Measurements from ENCODE around the gene MKX. TPM values are rescaled to one million over a fixed set of nuclear protein-coding genes. Genes with fewer than 3 reads are reported as not detected.

Gene MKX
- total and polyA plus RNA-seq, 4 donors, result 0.50 to 3.5 (median 1.4) TPM

DNA sequence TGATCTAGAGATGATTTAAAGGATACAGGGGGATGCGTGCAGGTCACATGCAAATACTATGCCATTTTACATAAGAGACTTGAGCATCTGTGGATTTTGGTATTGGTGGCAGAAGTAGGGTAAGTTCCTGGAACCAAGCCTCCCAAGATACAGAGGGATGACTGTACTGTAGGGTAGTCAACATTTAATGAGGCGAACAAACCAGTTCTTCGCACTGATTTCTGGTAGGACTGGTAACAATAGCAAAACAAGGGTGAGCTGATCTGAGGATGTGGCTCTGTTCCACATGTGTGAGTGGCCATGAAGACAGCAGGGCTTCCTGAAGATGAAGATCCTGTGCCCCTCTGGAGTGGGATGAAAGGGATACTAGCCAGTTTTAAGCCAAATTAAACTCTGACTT, 36.3 kb downstream of the MKX start:
- no peak for ATAC-seq (ENCODE audit: insufficient read depth, low FRiP score)
- TF ChIP-seq, protein P1, sequence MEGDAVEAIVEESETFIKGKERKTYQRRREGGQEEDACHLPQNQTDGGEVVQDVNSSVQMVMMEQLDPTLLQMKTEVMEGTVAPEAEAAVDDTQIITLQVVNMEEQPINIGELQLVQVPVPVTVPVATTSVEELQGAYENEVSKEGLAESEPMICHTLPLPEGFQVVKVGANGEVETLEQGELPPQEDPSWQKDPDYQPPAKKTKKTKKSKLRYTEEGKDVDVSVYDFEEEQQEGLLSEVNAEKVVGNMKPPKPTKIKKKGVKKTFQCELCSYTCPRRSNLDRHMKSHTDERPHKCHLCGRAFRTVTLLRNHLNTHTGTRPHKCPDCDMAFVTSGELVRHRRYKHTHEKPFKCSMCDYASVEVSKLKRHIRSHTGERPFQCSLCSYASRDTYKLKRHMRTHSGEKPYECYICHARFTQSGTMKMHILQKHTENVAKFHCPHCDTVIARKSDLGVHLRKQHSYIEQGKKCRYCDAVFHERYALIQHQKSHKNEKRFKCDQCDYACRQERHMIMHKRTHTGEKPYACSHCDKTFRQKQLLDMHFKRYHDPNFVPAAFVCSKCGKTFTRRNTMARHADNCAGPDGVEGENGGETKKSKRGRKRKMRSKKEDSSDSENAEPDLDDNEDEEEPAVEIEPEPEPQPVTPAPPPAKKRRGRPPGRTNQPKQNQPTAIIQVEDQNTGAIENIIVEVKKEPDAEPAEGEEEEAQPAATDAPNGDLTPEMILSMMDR (IDR thresholded peaks at IDR 0.05; ENCODE audit: control extremely low read depth, extremely low read depth), result no peak

DNA sequence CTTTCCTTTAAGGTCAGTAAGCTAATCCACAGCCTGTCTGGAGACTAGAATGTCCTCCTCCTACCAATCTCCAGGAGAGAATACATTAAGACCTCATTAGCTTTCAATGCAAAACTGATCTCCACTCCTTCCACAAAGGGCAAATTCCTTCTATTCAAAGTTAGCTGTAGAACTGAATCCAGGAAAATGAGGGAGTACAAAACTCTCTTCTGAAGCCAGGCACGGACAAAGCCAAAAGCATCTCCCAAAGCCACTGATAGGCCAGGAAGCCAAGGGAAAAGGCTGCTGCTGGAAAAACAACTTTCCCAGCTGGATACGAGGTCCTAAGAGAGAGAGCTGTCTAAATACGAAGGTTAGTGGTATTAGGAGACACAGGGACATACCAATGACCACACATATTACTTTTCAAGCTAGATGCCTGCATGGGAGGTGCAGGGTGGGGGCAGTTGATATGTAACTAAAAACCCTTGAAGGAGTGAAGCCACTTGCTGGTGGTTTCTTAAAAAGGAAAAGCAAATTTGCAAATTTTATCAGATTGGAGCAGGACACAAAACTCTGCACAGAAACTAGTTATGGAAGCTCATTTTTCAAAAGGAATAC, 43.6 kb downstream of the MKX start:
- no peak for DNase-seq
- H3K4me1 ChIP-seq (ENCODE audit: control insufficient read depth in 5 of 5, insufficient read depth in 5 of 5, low read length in 5 of 5), result peaks cover 0 to 3% (median 0%) of the 10 kb centered on the region in 5 donors
- H3K9ac ChIP-seq (ENCODE audit: insufficient read depth in 1 of 2, low read length in 2 of 2), result no peak overlapping the region
- 43 to 73% methylated on average over 3 of the region's 3 CpGs for WGBS, 2 donors
- peak overlapping the region in 1 of 2 donors; percentile 31 for H3K27ac ChIP-seq (ENCODE audit: low read depth in 1 of 2, low read length in 1 of 2)
- H3K27me3 ChIP-seq (ENCODE audit: control insufficient read depth in 3 of 3, insufficient read depth in 3 of 3, low read length in 2 of 3), result no peaks in the 10 kb centered on the region
- no peak overlapping the region for H3K4me3 ChIP-seq
- no peaks in the 10 kb centered on the region for H3K9me3 ChIP-seq (ENCODE audit: control insufficient read depth in 4 of 4, insufficient read depth in 3 of 4, low read length in 3 of 4)
- no peaks in the 10 kb centered on the region for H3K36me3 ChIP-seq (ENCODE audit: control insufficient read depth in 4 of 4, insufficient read depth in 4 of 4, low read length in 4 of 4)
- TF ChIP-seq, protein P1 (IDR thresholded peaks at IDR 0.05; ENCODE audit: control extremely low read depth, extremely low read depth), result no peak
- ATAC-seq (ENCODE audit: insufficient read depth, low FRiP score), result no peak

More for the DNA sequence above, 36.3 kb downstream of the MKX start:
- no peak for DNase-seq
- Histone ChIP-seq H3K4me1 (ENCODE audit: control insufficient read depth in 5 of 5, insufficient read depth in 5 of 5, low read length in 5 of 5) (no peaks in the 10 kb centered on the region), H3K4me3 (no peak overlapping the region), H3K27ac (ENCODE audit: low read depth in 1 of 2, low read length in 1 of 2) (no peak overlapping the region), H3K27me3 (ENCODE audit: control insufficient read depth in 3 of 3, insufficient read depth in 3 of 3, low read length in 2 of 3) (peaks cover 0 to 2% (median 0%) of the 10 kb centered on the region in 3 donors), H3K36me3 (ENCODE audit: control insufficient read depth in 4 of 4, insufficient read depth in 4 of 4, low read length in 4 of 4) (no peaks in the 10 kb centered on the region), H3K9me3 (ENCODE audit: control insufficient read depth in 4 of 4, insufficient read depth in 3 of 4, low read length in 3 of 4) (no peaks in the 10 kb centered on the region), H3K9ac (ENCODE audit: insufficient read depth in 1 of 2, low read length in 2 of 2) (no peak overlapping the region)
- WGBS, 2 donors, result 97% methylated on average over 3 of the region's 3 CpGs

DNA sequence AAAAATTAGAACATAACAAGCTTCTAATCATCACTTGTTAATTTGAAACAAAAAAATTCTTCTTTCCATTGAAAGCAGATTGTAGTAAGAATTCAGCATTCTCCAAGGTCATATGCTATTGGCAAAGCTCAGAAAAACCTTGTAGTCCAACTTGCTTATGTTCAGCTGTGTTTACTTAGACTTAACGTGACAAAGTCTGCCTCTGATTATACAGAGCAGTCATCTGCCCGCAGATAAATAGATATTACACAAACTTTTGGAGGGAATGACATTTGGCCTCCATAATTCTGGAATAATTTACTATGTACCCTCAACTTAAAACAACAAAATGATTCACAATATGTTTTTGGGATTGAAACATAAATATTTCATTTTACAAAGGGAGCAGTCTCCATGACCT, 45.8 kb downstream of the MKX start:
- DNase-seq (no peak), ATAC-seq (ENCODE audit: insufficient read depth, low FRiP score) (no peak)
- 32 to 68% methylated on average over 2 of the region's 2 CpGs for WGBS, 2 donors
- H3K27me3 ChIP-seq (ENCODE audit: control insufficient read depth in 3 of 3, insufficient read depth in 3 of 3, low read length in 2 of 3), result no peaks in the 10 kb centered on the region
- H3K27ac ChIP-seq (ENCODE audit: low read depth in 1 of 2, low read length in 1 of 2), result no peak overlapping the region
- H3K9ac ChIP-seq (ENCODE audit: insufficient read depth in 1 of 2, low read length in 2 of 2), result no peak overlapping the region
- H3K4me3 ChIP-seq, result no peak overlapping the region
- no peaks in the 10 kb centered on the region for H3K36me3 ChIP-seq (ENCODE audit: control insufficient read depth in 4 of 4, insufficient read depth in 4 of 4, low read length in 4 of 4)
- TF ChIP-seq, protein P1 (IDR thresholded peaks at IDR 0.05; ENCODE audit: control extremely low read depth, extremely low read depth), result no peak
- peaks cover 0 to 3% (median 0%) of the 10 kb centered on the region in 5 donors for H3K4me1 ChIP-seq (ENCODE audit: control insufficient read depth in 5 of 5, insufficient read depth in 5 of 5, low read length in 5 of 5)
- H3K9me3 ChIP-seq (ENCODE audit: control insufficient read depth in 4 of 4, insufficient read depth in 3 of 4, low read length in 3 of 4), result no peaks in the 10 kb centered on the region

DNA sequence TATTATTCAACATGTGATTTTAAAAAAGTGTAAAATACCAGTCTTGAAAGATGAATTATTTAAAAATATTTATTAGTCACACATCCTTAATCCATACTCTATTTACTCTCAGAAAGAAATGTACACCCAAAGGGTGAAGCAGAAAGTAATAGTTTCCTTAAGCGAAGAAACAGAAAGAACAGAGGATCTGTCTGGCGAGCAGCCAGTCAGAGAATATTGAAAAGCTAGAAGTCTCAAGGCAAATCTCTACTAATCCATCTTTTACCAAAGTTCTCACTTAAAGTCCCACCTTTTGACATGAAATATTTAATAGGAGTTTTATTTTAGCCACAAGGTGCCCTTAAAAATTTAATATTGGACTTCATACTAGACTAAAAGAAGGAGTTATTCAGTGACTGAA, 46.7 kb downstream of the MKX start:
- ATAC-seq (ENCODE audit: insufficient read depth, low FRiP score), result no peak
- WGBS, 2 donors, result 95 to 96% methylated on average over 2 of the region's 2 CpGs
- TF ChIP-seq, protein P1 (IDR thresholded peaks at IDR 0.05; ENCODE audit: control extremely low read depth, extremely low read depth), result no peak
- no peak overlapping the region for H3K9ac ChIP-seq (ENCODE audit: insufficient read depth in 1 of 2, low read length in 2 of 2)
- H3K4me1 ChIP-seq (ENCODE audit: control insufficient read depth in 5 of 5, insufficient read depth in 5 of 5, low read length in 5 of 5), result peaks cover 0 to 3% (median 0%) of the 10 kb centered on the region in 5 donors
- no peaks in the 10 kb centered on the region for H3K27me3 ChIP-seq (ENCODE audit: control insufficient read depth in 3 of 3, insufficient read depth in 3 of 3, low read length in 2 of 3)
- H3K27ac ChIP-seq (ENCODE audit: low read depth in 1 of 2, low read length in 1 of 2), result no peak overlapping the region
- H3K36me3 ChIP-seq (ENCODE audit: control insufficient read depth in 4 of 4, insufficient read depth in 4 of 4, low read length in 4 of 4), result no peaks in the 10 kb centered on the region
- no peaks in the 10 kb centered on the region for H3K9me3 ChIP-seq (ENCODE audit: control insufficient read depth in 4 of 4, insufficient read depth in 3 of 4, low read length in 3 of 4)
- H3K4me3 ChIP-seq, result no peak overlapping the region
- DNase-seq, result no peak

All from lung (tissue), 12 donors.